OCI-LY1 (cell line): Measurements from ENCODE around the gene JUN.

ENCODE experiments used
- H2AFZ ChIP-seq: fragments of 200-600 bp; sonication (generic), shearing (Covaris generic); 2 replicates; pipeline ENCODE4 v1.6.0; 2014; ENCODE audit warnings: antibody characterized with exemption, mild to moderate bottlenecking, low read length
- H3F3A ChIP-seq: fragments of 200-600 bp; sonication (generic), shearing (Covaris generic); 2 replicates; pipeline ENCODE4 v1.6.0; 2014; ENCODE audit warnings: mild to moderate bottlenecking, antibody characterized with exemption, low read length, moderate library complexity; ENCODE audit not compliant: insufficient read depth
- H3K27ac ChIP-seq: fragments of 200-600 bp; sonication (generic); 2 replicates; pipeline ENCODE4 v1.5.1; 2014; ENCODE audit warnings: low read length, mixed run types, mild to moderate bottlenecking, low read depth; ENCODE audit not compliant: poor library complexity, severe bottlenecking
- H3K27me3 ChIP-seq: fragments of 200-600 bp; sonication (generic); 2 replicates; pipeline ENCODE4 v1.6.0; 2014; ENCODE audit warnings: antibody characterized with exemption, mild to moderate bottlenecking, low read length, moderate library complexity; ENCODE audit not compliant: insufficient read depth
- H3K36me3 ChIP-seq: fragments of 200-600 bp; sonication (generic); 2 replicates; pipeline ENCODE4 v1.6.1; 2014; ENCODE audit warnings: mild to moderate bottlenecking, antibody characterized with exemption, low read length, moderate library complexity, mixed read lengths; ENCODE audit not compliant: insufficient read depth
- H3K4me1 ChIP-seq: fragments of 200-600 bp; sonication (generic); 2 replicates; pipeline ENCODE4 v1.5.1; 2014; ENCODE audit warnings: mild to moderate bottlenecking, low read length, moderate library complexity; ENCODE audit not compliant: insufficient read depth, severe bottlenecking
- H3K4me2 ChIP-seq: fragments of 200-600 bp; sonication (generic), shearing (Covaris generic); 2 replicates; pipeline ENCODE4 v1.6.1; 2014; ENCODE audit warnings: low read length
- H3K4me3 ChIP-seq: fragments of 200-600 bp; sonication (generic); 2 replicates; pipeline ENCODE4 v1.5.1; 2014; ENCODE audit warnings: low read length, low read depth, mild to moderate bottlenecking, mixed read lengths; ENCODE audit not compliant: poor library complexity, severe bottlenecking
- H3K79me2 ChIP-seq: fragments of 200-600 bp; shearing (Covaris generic); 2 replicates; pipeline ENCODE4 v1.6.1; 2016; ENCODE audit warnings: mixed run types, low read length, mixed read lengths; ENCODE audit not compliant: insufficient read depth
- H3K9ac ChIP-seq: fragments of 200-600 bp; sonication (generic), shearing (Covaris generic); 2 replicates; pipeline ENCODE4 v1.6.1; 2014; ENCODE audit warnings: mild to moderate bottlenecking, low read length, mixed read lengths
- H3K9me2 ChIP-seq: fragments of 200-600 bp; sonication (generic), shearing (Covaris generic); 2 replicates; pipeline ENCODE4 v1.6.1; 2014; ENCODE audit warnings: low read depth, mild to moderate bottlenecking, low read length, mixed read lengths
- H3K9me3 ChIP-seq: fragments of 200-600 bp; shearing (Covaris generic); 2 replicates; pipeline ENCODE4 v1.6.1; 2014; ENCODE audit warnings: low read length, mixed read lengths
- H4K20me1 ChIP-seq: fragments of 200-600 bp; sonication (generic), shearing (Covaris generic); 2 replicates; pipeline ENCODE4 v1.6.0; 2016; ENCODE audit warnings: mild to moderate bottlenecking, low read length; ENCODE audit not compliant: insufficient read depth
- CTCF ChIP-seq: fragments of 200-600 bp; sonication (generic), shearing (Covaris generic); IDR thresholded peaks from 2 replicates; pipeline ENCODE4 v1.5.1; 2017; ENCODE audit warnings: mild to moderate bottlenecking, antibody characterized with exemption, low read length, moderate library complexity, mixed read lengths
- EZH2 ChIP-seq: fragments of 200-600 bp; sonication (generic), shearing (Covaris generic); IDR thresholded peaks from 2 replicates; pipeline ENCODE4 v1.8.0; 2017; ENCODE audit warnings: borderline replicate concordance, mixed run types, mild to moderate bottlenecking, antibody characterized with exemption, low read length, moderate library complexity, mixed read lengths

Gene JUN

GRCh38 chr1:58753431-58753866 is 30.4 kb downstream of the JUN start:
- Histone ChIP-seq H3K27me3 (no peaks in the 10 kb centered on the region), H3F3A (no peaks in the 10 kb centered on the region), H3K9me2 (no peaks in the 10 kb centered on the region), H3K79me2 (no peaks in the 10 kb centered on the region), H3K9ac (no peak overlapping the region), H3K4me2 (no peak overlapping the region), H3K27ac (no peak overlapping the region), H3K4me1 (no peaks in the 10 kb centered on the region), H3K9me3 (no peaks in the 10 kb centered on the region), H3K4me3 (no peak overlapping the region), H2AFZ (no peak overlapping the region), H4K20me1 (no peaks in the 10 kb centered on the region), H3K36me3 (no peaks in the 10 kb centered on the region)
- TF ChIP-seq EZH2, result no peak

- Histone ChIP-seq H2AFZ (no peak overlapping the region), H3K9me3 (no peaks in the 10 kb centered on the region), H3K9ac (no peak overlapping the region), H3K36me3 (no peaks in the 10 kb centered on the region), H3K4me1 (no peaks in the 10 kb centered on the region), H3F3A (no peaks in the 10 kb centered on the region), H4K20me1 (no peaks in the 10 kb centered on the region), H3K4me3 (no peak overlapping the region), H3K4me2 (no peak overlapping the region), H3K79me2 (no peaks in the 10 kb centered on the region), H3K9me2 (no peaks in the 10 kb centered on the region), H3K27me3 (no peaks in the 10 kb centered on the region), H3K27ac (no peak overlapping the region)
- TF ChIP-seq EZH2, result no peak
- TF ChIP-seq CTCF, result no peak
Observed at GRCh38 chr1:58749646-58750045, 34.2 kb downstream of the JUN start.

GRCh38 chr1:58748666-58749065 is 35.2 kb downstream of the JUN start:
- H3K9me3 ChIP-seq, result no peaks in the 10 kb centered on the region
- H3K4me2 ChIP-seq, result no peak overlapping the region
- H2AFZ ChIP-seq, result no peak overlapping the region
- no peaks in the 10 kb centered on the region for H3F3A ChIP-seq
- H3K9ac ChIP-seq, result no peak overlapping the region
- no peaks in the 10 kb centered on the region for H3K4me1 ChIP-seq
- H3K4me3 ChIP-seq, result no peak overlapping the region
- H3K9me2 ChIP-seq, result no peaks in the 10 kb centered on the region
- H4K20me1 ChIP-seq, result no peaks in the 10 kb centered on the region
- H3K79me2 ChIP-seq, result no peaks in the 10 kb centered on the region
- H3K27ac ChIP-seq, result no peak overlapping the region
- H3K27me3 ChIP-seq, result no peaks in the 10 kb centered on the region
- H3K36me3 ChIP-seq, result no peaks in the 10 kb centered on the region
- TF ChIP-seq EZH2 (no peak), CTCF (no peak)

GRCh38 chr1:58746757-58747156 is 37.1 kb downstream of the JUN start:
- Histone ChIP-seq H3K9ac (no peak overlapping the region), H3K9me2 (no peaks in the 10 kb centered on the region), H3K4me2 (no peak overlapping the region), H3K27ac (no peak overlapping the region), H3F3A (no peaks in the 10 kb centered on the region), H3K36me3 (no peaks in the 10 kb centered on the region), H3K4me3 (no peak overlapping the region), H2AFZ (no peak overlapping the region), H3K79me2 (no peaks in the 10 kb centered on the region), H3K27me3 (no peaks in the 10 kb centered on the region), H4K20me1 (no peaks in the 10 kb centered on the region), H3K9me3 (no peaks in the 10 kb centered on the region), H3K4me1 (no peaks in the 10 kb centered on the region)
- TF ChIP-seq EZH2, result no peak
- no peak for TF ChIP-seq CTCF
